B cell (primary cell): ENCODE data around the gene ZNF429.

Experiments
- EZH2 ChIP-seq: IDR thresholded peaks from 2 replicates; pipeline ENCODE4 v1.6.1; 2012; ENCODE audit warnings: borderline replicate concordance, low read depth, mild to moderate bottlenecking, moderate library complexity, low read length; ENCODE audit not compliant: insufficient read depth, poor library complexity, severe bottlenecking
- TF ChIP-seq, protein P1 (sequence below): fragments of 200-600 bp; IDR thresholded peaks from one replicate; pipeline ENCODE4 v1.8.0; 2022; ENCODE audit warnings: antibody characterized with exemption, mild to moderate bottlenecking

DNA sequence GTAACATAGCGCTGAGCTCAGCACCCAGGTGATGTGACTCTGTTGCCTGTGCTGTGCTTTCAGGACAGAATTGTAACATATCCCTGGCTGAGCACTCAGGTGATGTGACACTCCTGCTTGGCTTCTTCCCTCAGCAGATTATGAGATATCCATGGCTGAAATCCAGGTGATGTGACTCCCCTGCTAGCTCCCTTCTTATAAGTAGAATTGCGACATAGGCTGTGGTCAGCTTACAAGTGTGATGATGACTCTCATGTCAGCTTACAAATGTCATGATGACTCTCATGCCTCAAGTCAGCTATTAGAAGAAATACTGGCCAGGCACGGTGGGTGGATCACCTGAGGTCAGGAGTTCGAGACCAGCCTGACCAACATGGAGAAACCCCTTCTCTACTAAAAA is 14.3 kb upstream of the ZNF429 start:
- TF ChIP-seq, protein P1, sequence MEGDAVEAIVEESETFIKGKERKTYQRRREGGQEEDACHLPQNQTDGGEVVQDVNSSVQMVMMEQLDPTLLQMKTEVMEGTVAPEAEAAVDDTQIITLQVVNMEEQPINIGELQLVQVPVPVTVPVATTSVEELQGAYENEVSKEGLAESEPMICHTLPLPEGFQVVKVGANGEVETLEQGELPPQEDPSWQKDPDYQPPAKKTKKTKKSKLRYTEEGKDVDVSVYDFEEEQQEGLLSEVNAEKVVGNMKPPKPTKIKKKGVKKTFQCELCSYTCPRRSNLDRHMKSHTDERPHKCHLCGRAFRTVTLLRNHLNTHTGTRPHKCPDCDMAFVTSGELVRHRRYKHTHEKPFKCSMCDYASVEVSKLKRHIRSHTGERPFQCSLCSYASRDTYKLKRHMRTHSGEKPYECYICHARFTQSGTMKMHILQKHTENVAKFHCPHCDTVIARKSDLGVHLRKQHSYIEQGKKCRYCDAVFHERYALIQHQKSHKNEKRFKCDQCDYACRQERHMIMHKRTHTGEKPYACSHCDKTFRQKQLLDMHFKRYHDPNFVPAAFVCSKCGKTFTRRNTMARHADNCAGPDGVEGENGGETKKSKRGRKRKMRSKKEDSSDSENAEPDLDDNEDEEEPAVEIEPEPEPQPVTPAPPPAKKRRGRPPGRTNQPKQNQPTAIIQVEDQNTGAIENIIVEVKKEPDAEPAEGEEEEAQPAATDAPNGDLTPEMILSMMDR = no peak
- TF ChIP-seq EZH2 = no peak
